Smooth muscle cell (in vitro differentiated cells): ENCODE measurements around the gene UHMK1. TPM values are rescaled to one million over a fixed set of nuclear protein-coding genes. Genes with fewer than 3 reads are reported as not detected.
A peak's percentile ranks its signal among the peaks of the same experiment; 100 is the strongest.

Experiments
- DNase-seq: peaks from one replicate; lab custom pipeline; 2025; ENCODE audit not compliant: unreplicated experiment; lab: John Stamatoyannopoulos, UW
- H2AFZ ChIP-seq: fragments of 200-600 bp; sonication (generic); 2 replicates; pipeline ENCODE4 v1.6.0; 2016; ENCODE audit warnings: antibody characterized with exemption, low read depth, mild to moderate bottlenecking
- H3F3A ChIP-seq: fragments of 200-600 bp; sonication (generic); 2 replicates; pipeline ENCODE4 v1.6.0; 2017; ENCODE audit warnings: antibody characterized with exemption, low read depth
- H3K27ac ChIP-seq: fragments of 200-600 bp; sonication (generic); 2 replicates; pipeline ENCODE4 v1.5.1; 2016; ENCODE audit warnings: low read depth, mild to moderate bottlenecking
- H3K27me3 ChIP-seq: fragments of 200-600 bp; sonication (generic); 2 replicates; pipeline ENCODE4 v1.6.1; 2016; ENCODE audit warnings: low read depth, mild to moderate bottlenecking
- H3K36me3 ChIP-seq: fragments of 200-600 bp; sonication (generic); 2 replicates; pipeline ENCODE4 v1.5.1; 2016; ENCODE audit warnings: low read depth
- H3K4me1 ChIP-seq: fragments of 200-600 bp; sonication (generic); 2 replicates; pipeline ENCODE4 v1.5.1; 2016; ENCODE audit warnings: low read depth
- H3K4me2 ChIP-seq: fragments of 200-600 bp; sonication (generic); 2 replicates; pipeline ENCODE4 v1.6.0; 2016; ENCODE audit warnings: mild to moderate bottlenecking
- H3K4me3 ChIP-seq: fragments of 200-600 bp; sonication (generic); 2 replicates; pipeline ENCODE4 v1.5.1; 2016; ENCODE audit warnings: mild to moderate bottlenecking
- H3K79me2 ChIP-seq: fragments of 200-600 bp; sonication (generic); 2 replicates; pipeline ENCODE4 v1.6.0; 2016; ENCODE audit warnings: low read depth, mild to moderate bottlenecking
- H3K9ac ChIP-seq: fragments of 200-600 bp; sonication (generic); 2 replicates; pipeline ENCODE4 v1.6.0; 2016; ENCODE audit warnings: low read depth
- H3K9me3 ChIP-seq: fragments of 200-600 bp; sonication (generic); replicated peaks from 2 replicates; pipeline ENCODE4 v1.5.1; 2016; ENCODE audit warnings: low read depth
- H4K20me1 ChIP-seq: fragments of 200-600 bp; sonication (generic); 2 replicates; pipeline ENCODE4 v1.6.0; 2016; ENCODE audit warnings: low read depth
- CTCF ChIP-seq: fragments of 200-600 bp; sonication (generic); IDR thresholded peaks from 2 replicates; pipeline ENCODE4 v1.5.1; 2017; ENCODE audit warnings: borderline replicate concordance, mild to moderate bottlenecking, antibody characterized with exemption; ENCODE audit not compliant: insufficient read depth, poor library complexity, severe bottlenecking
- WGBS: methylation state at CpG from one replicate; pipeline ENCODE4 v1.1.7; 2016; ENCODE audit warnings: low lambda C conversion rate; 5-methylcytosine and 5-hydroxymethylcytosine counted together
- polyA plus RNA-seq: library from polyadenylated mRNA; unstranded; fragments of >200 nt; fragmentation: Nextera tagmentation; extraction: Ambion mirVana; gene quantifications from 2 replicates; pipeline ENCODE4 v1.2.1, GENCODE V29; 2016
- total RNA-seq: library from RNA; depleted of rRNA; stranded (reverse); fragments of >200 nt; gene quantifications from 2 replicates; pipeline ENCODE4 v1.2.3, GENCODE V29; 2014

UHMK1 gene
- total and polyA plus RNA-seq, 2 experiments from 2014 or later: 4.8 to 30.1 TPM

GRCh38 chr1:162536511-162536910 is 38.9 kb downstream of the UHMK1 start:
- H3K4me2 ChIP-seq: no peak overlapping the region
- no peaks in the 10 kb centered on the region for H3K4me1 ChIP-seq
- H3K9ac ChIP-seq: no peak overlapping the region
- H3K36me3 ChIP-seq: no peaks in the 10 kb centered on the region
- peaks cover 4% of the 10 kb centered on the region for H3F3A ChIP-seq
- H3K9me3 ChIP-seq: no peaks in the 10 kb centered on the region
- WGBS: 100% methylated on average over 2 of the region's 2 CpGs
- no peak for DNase-seq
- no peak for TF ChIP-seq CTCF
- no peaks in the 10 kb centered on the region for H4K20me1 ChIP-seq
- H3K4me3 ChIP-seq: no peak overlapping the region
- no peak overlapping the region for H2AFZ ChIP-seq
- no peaks in the 10 kb centered on the region for H3K27me3 ChIP-seq
- H3K79me2 ChIP-seq: no peaks in the 10 kb centered on the region
- H3K27ac ChIP-seq: no peak overlapping the region

GRCh38 chr1:162537216-162537615 is 39.6 kb downstream of the UHMK1 start:
- no peak for DNase-seq
- Histone ChIP-seq H3K4me3 (no peak overlapping the region), H3F3A (peaks cover 4% of the 10 kb centered on the region), H3K27me3 (no peaks in the 10 kb centered on the region), H3K27ac (no peak overlapping the region), H3K79me2 (no peaks in the 10 kb centered on the region), H3K9me3 (no peaks in the 10 kb centered on the region), H3K4me1 (no peaks in the 10 kb centered on the region), H3K4me2 (no peak overlapping the region), H2AFZ (no peak overlapping the region), H3K9ac (no peak overlapping the region), H4K20me1 (no peaks in the 10 kb centered on the region), H3K36me3 (no peaks in the 10 kb centered on the region)
- TF ChIP-seq CTCF: no peak
- WGBS: 98% methylated on average over 2 of the region's 2 CpGs

- no peak for TF ChIP-seq CTCF
- no peaks in the 10 kb centered on the region for H3K27me3 ChIP-seq
- H3K9me3 ChIP-seq: no peaks in the 10 kb centered on the region
- DNase-seq: no peak
- H2AFZ ChIP-seq: no peak overlapping the region
- WGBS: 59% methylated on average over 1 of the region's 1 CpG
- peak overlapping the region; percentile 78 for H3K27ac ChIP-seq
- H3F3A ChIP-seq: peaks cover 4% of the 10 kb centered on the region
- H3K4me3 ChIP-seq: no peak overlapping the region
- H3K36me3 ChIP-seq: no peaks in the 10 kb centered on the region
- H4K20me1 ChIP-seq: no peaks in the 10 kb centered on the region
- H3K4me2 ChIP-seq: no peak overlapping the region
- no peaks in the 10 kb centered on the region for H3K4me1 ChIP-seq
- H3K9ac ChIP-seq: no peak overlapping the region
- H3K79me2 ChIP-seq: no peaks in the 10 kb centered on the region
These were observed 41.3 kb downstream of the UHMK1 start for GRCh38 chr1:162538815-162539431.

GRCh38 chr1:162541619-162542141 is 44.1 kb downstream of the UHMK1 start:
- DNase-seq: no peak
- Histone ChIP-seq H2AFZ (no peak overlapping the region), H3K9ac (no peak overlapping the region), H3K36me3 (no peaks in the 10 kb centered on the region), H3K4me1 (no peaks in the 10 kb centered on the region), H3K9me3 (no peaks in the 10 kb centered on the region), H3K4me2 (no peak overlapping the region), H3F3A (peaks cover 4% of the 10 kb centered on the region), H4K20me1 (no peaks in the 10 kb centered on the region), H3K79me2 (no peaks in the 10 kb centered on the region), H3K27ac (peak overlapping the region; percentile 37), H3K27me3 (no peaks in the 10 kb centered on the region), H3K4me3 (no peak overlapping the region)
- TF ChIP-seq CTCF: no peak
- WGBS: 67% methylated on average over 5 of the region's 5 CpGs
